HEK293T (cell line): ENCODE results near the gene PKP3.

Source experiments
- ARNT ChIP-seq: fragments of 450-650 bp; IDR thresholded peaks from 2 replicates; pipeline ENCODE4 v1.6.1; 2017; ENCODE audit warnings: mild to moderate bottlenecking
- BHLHE40 ChIP-seq: fragments of 450-650 bp; IDR thresholded peaks from 2 replicates; pipeline ENCODE4 v1.6.1; 2016; ENCODE audit warnings: mild to moderate bottlenecking, moderate library complexity, borderline replicate concordance
- CTBP1 ChIP-seq: fragments of 450-650 bp; IDR thresholded peaks from 2 replicates; pipeline ENCODE4 v1.6.1; 2016; ENCODE audit warnings: borderline replicate concordance
- ELF4 ChIP-seq: fragments of 450-650 bp; IDR thresholded peaks from 2 replicates; pipeline ENCODE4 v1.6.1; 2017; ENCODE audit warnings: antibody characterized with exemption
- FOXA1 ChIP-seq: fragments of 450-650 bp; IDR thresholded peaks from 2 replicates; pipeline ENCODE4 v1.6.1; 2016; ENCODE audit warnings: mild to moderate bottlenecking
- FOXM1 ChIP-seq: fragments of 450-650 bp; IDR thresholded peaks from 2 replicates; pipeline ENCODE4 v1.6.1; 2017; ENCODE audit warnings: mild to moderate bottlenecking, borderline replicate concordance
- LEF1 ChIP-seq: fragments of 450-650 bp; IDR thresholded peaks from 2 replicates; pipeline ENCODE4 v1.6.1; 2017; ENCODE audit warnings: mild to moderate bottlenecking, borderline replicate concordance
- NFRKB ChIP-seq: fragments of 450-650 bp; IDR thresholded peaks from 2 replicates; pipeline ENCODE4 v1.6.1; 2016; ENCODE audit warnings: mild to moderate bottlenecking, moderate library complexity
- SP1 ChIP-seq: fragments of 450-650 bp; IDR thresholded peaks from 2 replicates; pipeline ENCODE4 v1.6.1; 2017
- ZNF384 ChIP-seq: fragments of 450-650 bp; IDR thresholded peaks from 2 replicates; pipeline ENCODE4 v1.6.1; 2016

GRCh38 chr11:400241-400689, 6.3 kb downstream of the PKP3 start:
- TF ChIP-seq BHLHE40 (no peak), FOXA1 (no peak), ELF4 (no peak), FOXM1 (no peak), LEF1 (no peak), ZNF384 (no peak), ARNT (no peak), CTBP1 (no peak), SP1 (no peak), NFRKB (no peak)
